ENCODE measurements around the gene C22orf23. TPM values are rescaled to one million over a fixed set of nuclear protein-coding genes. Genes with fewer than 3 reads are reported as not detected.
A peak's percentile ranks its signal among the peaks of the same experiment; 100 is the strongest.
"Not testable (repeated sequence)": the region's sequence is repeated elsewhere in the genome, so short reads cannot be mapped to it uniquely, and the experiment has no call there.

The C22orf23 gene
- total RNA-seq, 1 experiment from 2014 or later, result 0.47 TPM

- TF ChIP-seq ZBTB33 (IDR thresholded peaks at IDR 0.05; ENCODE audit: extremely low read depth, insufficient replicate concordance, low read length), result no peak
- TF ChIP-seq ZFX (IDR thresholded peaks at IDR 0.05), result no peak
- TF ChIP-seq POLR2AphosphoS5 (IDR thresholded peaks at IDR 0.05; ENCODE audit: low read depth, low read length), result no peak
- no peak for TF ChIP-seq FOSL1 (IDR thresholded peaks at IDR 0.05; ENCODE audit: low read depth)
- TF ChIP-seq EGR1 (IDR thresholded peaks at IDR 0.05; ENCODE audit: low read depth), result no peak
- TF ChIP-seq MAX (IDR thresholded peaks at IDR 0.05), result no peak
Measured at GRCh38 chr22:37953062-37953436, 352 bp downstream of the C22orf23 start (continued).

GRCh38 chr22:37952629-37953028 lies 772 bp downstream of the C22orf23 start:
- H3K9me2 ChIP-seq (ENCODE audit: insufficient read depth); intact Hi-C loops (cut with micrococcal nuclease); ATAC-seq; H3K27ac ChIP-seq (ENCODE audit: low read depth, low read length); CTCF ChIA-PET; POLR2A ChIA-PET; RAD21 ChIA-PET (ENCODE audit: low non-redundant PET in 1 of 2, low total read pairs in 2 of 2, uncharacterized antibody in 2 of 2, unreplicated experiment in 2 of 2); BruUV-seq (replicated peaks); DNase-seq (ENCODE audit: low read depth, low spot score); H4K20me1 ChIP-seq (ENCODE audit: insufficient read depth); H3K9me3 ChIP-seq (ENCODE audit: control insufficient read depth in 1 of 2, insufficient read depth in 1 of 2, low read depth in 1 of 2, low read length in 2 of 2); H3K27me3 ChIP-seq (ENCODE audit: insufficient read depth, low read length); H2AFZ ChIP-seq (ENCODE audit: low read depth, low read length, poor library complexity, severe bottlenecking): not testable (repeated sequence)
- H3K4me2 ChIP-seq (ENCODE audit: low read length), result peak overlapping the region; percentile 99
- peaks cover 7 to 17% of the 10 kb centered on the region in 2 experiments; a peak in 3 of 4 replicates for H3K4me1 ChIP-seq (ENCODE audit: control insufficient read depth in 1 of 2, insufficient read depth in 2 of 2, low read length in 2 of 2)
- peaks cover 11% of the 10 kb centered on the region in 2 experiments; a peak in 3 of 4 replicates for H3K36me3 ChIP-seq (ENCODE audit: control insufficient read depth in 1 of 2, insufficient read depth in 2 of 2, low read length in 2 of 2)
- peaks cover 39% of the 10 kb centered on the region for H3K79me2 ChIP-seq (ENCODE audit: insufficient read depth, low read length)
- H3K4me3 ChIP-seq (replicated peaks in 1 of 2; ENCODE audit: low read depth in 1 of 2, low read length in 2 of 2), result peak overlapping the region in 1 of 2 experiments; percentile 99; a peak in 2 of 4 replicates
- peak overlapping the region; percentile 93; the same call in 1 of the 2 replicates for H3K9ac ChIP-seq (ENCODE audit: low read length)
